HFFc6 (cell line): ENCODE measurements around the gene OLIG3. TPM values are rescaled to one million over a fixed set of nuclear protein-coding genes. Genes with fewer than 3 reads are reported as not detected.

Source experiments
- DNase-seq: peaks from one replicate; pipeline ENCODE4 v3.0.0-alpha.2; 2018
- H3K27ac Mint-ChIP-seq: 2 replicates; pipeline ENCODE4 v1.8.0; 2020; ENCODE audit warnings: mild to moderate bottlenecking, mixed read lengths
- H3K27me3 Mint-ChIP-seq: 2 replicates; pipeline ENCODE4 v1.8.0; 2021; ENCODE audit warnings: mild to moderate bottlenecking, moderate library complexity, mixed read lengths; ENCODE audit not compliant: insufficient read depth
- H3K36me3 Mint-ChIP-seq: 2 replicates; pipeline ENCODE4 v1.8.0; 2021; ENCODE audit warnings: low read depth, mixed read lengths
- H3K4me1 Mint-ChIP-seq: 2 replicates; pipeline ENCODE4 v1.8.0; 2020; ENCODE audit warnings: low read depth, mixed read lengths
- H3K4me3 Mint-ChIP-seq: 2 replicates; pipeline ENCODE4 v1.8.0; 2020; ENCODE audit warnings: mild to moderate bottlenecking, moderate library complexity, mixed read lengths
- H3K9me3 Mint-ChIP-seq: 2 replicates; pipeline ENCODE4 v1.8.0; 2020; ENCODE audit warnings: mild to moderate bottlenecking, mixed read lengths
- total RNA-seq, 6 experiments: library from RNA; stranded (reverse); fragmentation: NEBNext Ultra II Directional; extraction: Animal tissue kit (Norgen Biotek cat#: 25700); gene quantifications; 2 replicates in 1 of 6; 3 replicates in 5 of 6; pipeline ENCODE4 v1.2.3, GENCODE V29; 2021
- TF ChIP-seq, protein P1 (sequence below): fragments of 200-600 bp; sonication (generic); IDR thresholded peaks from 2 replicates; pipeline ENCODE4 v1.5.0; 2021; ENCODE audit warnings: antibody characterized with exemption, mild to moderate bottlenecking

OLIG3 gene
- total RNA-seq, 6 experiments from 2014 or later, result not detected

DNA sequence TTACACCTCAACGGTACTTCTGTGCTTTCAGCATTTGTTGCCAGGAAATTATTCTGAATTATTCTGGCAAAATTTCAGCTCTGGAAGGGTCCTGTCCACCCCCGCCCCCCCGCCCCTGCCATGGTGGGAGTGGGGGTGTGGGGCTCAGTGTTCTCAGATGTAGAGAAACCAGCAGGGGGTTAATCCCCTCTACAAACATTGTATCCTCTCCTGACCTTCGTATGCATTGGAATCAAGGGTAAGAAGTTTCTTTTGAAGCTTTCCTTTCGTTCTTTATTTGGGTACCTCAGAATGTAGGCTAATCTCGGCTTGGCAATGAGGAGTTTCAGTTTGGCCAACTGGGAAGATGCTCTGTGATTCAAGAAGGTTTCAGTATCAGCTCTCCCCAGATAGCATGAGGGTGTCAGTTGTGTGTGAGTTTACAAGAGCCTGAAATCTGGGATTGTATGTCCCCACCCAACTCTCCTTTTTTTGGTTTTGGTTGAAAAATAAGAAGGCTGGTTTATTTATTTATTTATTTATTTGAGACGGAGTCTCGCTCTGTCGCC lies 25.5 kb upstream of the OLIG3 start:
- TF ChIP-seq, protein P1, sequence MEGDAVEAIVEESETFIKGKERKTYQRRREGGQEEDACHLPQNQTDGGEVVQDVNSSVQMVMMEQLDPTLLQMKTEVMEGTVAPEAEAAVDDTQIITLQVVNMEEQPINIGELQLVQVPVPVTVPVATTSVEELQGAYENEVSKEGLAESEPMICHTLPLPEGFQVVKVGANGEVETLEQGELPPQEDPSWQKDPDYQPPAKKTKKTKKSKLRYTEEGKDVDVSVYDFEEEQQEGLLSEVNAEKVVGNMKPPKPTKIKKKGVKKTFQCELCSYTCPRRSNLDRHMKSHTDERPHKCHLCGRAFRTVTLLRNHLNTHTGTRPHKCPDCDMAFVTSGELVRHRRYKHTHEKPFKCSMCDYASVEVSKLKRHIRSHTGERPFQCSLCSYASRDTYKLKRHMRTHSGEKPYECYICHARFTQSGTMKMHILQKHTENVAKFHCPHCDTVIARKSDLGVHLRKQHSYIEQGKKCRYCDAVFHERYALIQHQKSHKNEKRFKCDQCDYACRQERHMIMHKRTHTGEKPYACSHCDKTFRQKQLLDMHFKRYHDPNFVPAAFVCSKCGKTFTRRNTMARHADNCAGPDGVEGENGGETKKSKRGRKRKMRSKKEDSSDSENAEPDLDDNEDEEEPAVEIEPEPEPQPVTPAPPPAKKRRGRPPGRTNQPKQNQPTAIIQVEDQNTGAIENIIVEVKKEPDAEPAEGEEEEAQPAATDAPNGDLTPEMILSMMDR, result no peak
- no peak overlapping the region for H3K4me3 Mint-ChIP-seq
- DNase-seq, result no peak
- peaks cover 9% of the 10 kb centered on the region; the same call in 1 of the 2 replicates for H3K27me3 Mint-ChIP-seq
- H3K4me1 Mint-ChIP-seq, result no peaks in the 10 kb centered on the region
- H3K9me3 Mint-ChIP-seq, result 0 out of 2 replicates have a peak, but pooled peaks cover 3% of the 10 kb centered on the region
- no peak overlapping the region for H3K27ac Mint-ChIP-seq
- no peaks in the 10 kb centered on the region for H3K36me3 Mint-ChIP-seq

DNA sequence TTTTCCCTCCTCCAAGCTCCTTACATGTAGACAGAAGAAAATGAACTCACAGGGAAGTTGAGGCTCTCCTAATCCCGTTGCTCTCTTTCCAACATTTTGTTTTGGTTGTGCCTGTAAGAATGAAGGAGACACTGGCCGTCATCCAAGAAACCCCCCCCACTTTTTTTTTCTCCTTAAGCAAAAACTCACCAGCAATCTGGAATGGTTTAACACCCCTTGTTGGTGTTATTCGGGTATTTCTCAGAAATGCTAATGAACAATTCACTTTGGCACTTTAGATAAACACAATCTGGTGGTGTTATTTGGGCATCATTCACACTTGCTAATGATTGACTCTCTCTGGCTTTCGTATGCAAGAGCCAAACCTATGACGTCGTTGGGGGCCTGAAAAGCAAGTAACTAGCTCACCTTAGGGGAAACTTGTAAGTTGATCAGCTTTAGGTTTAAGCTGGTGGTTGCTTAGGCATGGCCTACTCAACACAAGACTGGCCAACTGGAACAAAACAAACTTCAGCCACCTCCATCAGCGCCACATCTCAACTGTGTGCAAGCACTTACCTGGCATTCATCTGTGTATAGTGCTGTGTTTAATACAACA lies 24.3 kb upstream of the OLIG3 start:
- no peak for DNase-seq
- no peaks in the 10 kb centered on the region for H3K4me1 Mint-ChIP-seq
- H3K27me3 Mint-ChIP-seq, result peaks cover 12% of the 10 kb centered on the region; the same call in 1 of the 2 replicates
- H3K4me3 Mint-ChIP-seq, result no peak overlapping the region
- TF ChIP-seq, protein P1, result no peak
- no peak overlapping the region for H3K27ac Mint-ChIP-seq
- no peaks in the 10 kb centered on the region for H3K36me3 Mint-ChIP-seq
- no peaks in the 10 kb centered on the region for H3K9me3 Mint-ChIP-seq

DNA sequence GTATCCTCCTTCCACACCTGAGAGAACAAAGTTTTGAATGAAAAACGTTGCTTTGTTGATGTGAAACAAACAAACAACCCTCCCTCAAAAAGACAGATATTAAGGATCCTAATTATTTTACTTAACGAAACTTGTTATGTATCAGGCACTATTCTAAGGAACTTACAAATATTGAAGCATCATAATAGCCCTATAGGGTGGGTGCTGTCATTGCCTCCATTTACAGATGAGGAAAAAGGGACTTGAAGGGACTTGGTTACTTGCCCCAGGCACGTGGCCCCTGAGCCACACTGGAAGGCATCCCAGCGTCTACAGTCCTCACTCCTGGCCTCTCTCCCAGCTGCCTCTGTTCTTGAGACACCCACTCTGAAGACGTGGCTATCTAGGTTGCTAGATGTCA lies 20.2 kb upstream of the OLIG3 start:
- H3K4me3 Mint-ChIP-seq, result no peak overlapping the region
- H3K36me3 Mint-ChIP-seq, result no peaks in the 10 kb centered on the region
- peaks cover 9% of the 10 kb centered on the region; the same call in 1 of the 2 replicates for H3K27me3 Mint-ChIP-seq
- no peaks in the 10 kb centered on the region for H3K4me1 Mint-ChIP-seq
- TF ChIP-seq, protein P1, result no peak
- H3K27ac Mint-ChIP-seq, result no peak overlapping the region
- peaks cover 3% of the 10 kb centered on the region; the same call in 1 of the 2 replicates for H3K9me3 Mint-ChIP-seq
- DNase-seq, result no peak

DNA sequence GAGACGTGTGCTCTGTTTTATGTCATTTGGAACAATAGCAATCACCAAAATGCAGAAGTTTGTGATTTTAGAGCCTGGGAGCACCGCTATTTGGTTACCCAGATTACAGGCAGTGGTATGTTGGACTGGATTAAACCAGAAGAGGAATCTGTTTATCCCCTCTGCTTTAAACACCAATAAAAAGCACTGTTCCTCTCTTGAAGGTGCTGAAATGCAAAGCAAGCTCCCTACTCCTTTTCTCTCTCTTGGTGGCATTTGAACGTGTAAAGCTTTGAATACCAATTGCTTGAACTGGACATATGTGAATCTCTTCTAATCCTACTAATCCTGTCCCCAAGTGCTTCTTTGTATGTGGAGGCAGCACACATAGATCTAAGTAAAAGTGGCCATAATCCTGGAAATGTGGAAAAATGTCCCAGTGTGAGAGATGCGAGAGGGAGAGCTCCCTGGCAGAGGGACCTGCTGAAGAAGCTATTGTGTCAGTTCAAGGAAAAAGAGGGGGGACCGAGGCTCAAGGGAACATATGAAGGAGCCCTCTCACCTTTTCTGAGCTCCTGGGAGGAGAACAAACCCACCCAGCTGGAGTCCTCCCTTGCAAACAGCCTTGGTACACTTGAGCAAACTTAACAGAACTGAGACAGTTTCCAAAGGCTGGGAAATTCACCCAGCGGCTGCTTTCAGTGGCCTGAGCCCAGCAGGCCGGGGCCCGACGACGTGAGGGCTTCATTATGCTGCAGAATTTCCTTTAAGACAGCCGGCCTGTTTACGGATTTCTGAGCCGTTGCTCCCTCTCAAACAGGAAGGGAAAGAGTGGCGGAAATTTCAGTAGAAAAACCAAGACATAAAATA lies 18.8 kb upstream of the OLIG3 start:
- Mint-ChIP-seq H3K9me3 (peaks cover 3% of the 10 kb centered on the region; the same call in 1 of the 2 replicates), H3K36me3 (no peaks in the 10 kb centered on the region), H3K4me1 (no peaks in the 10 kb centered on the region), H3K27ac (no peak overlapping the region), H3K27me3 (peaks cover 9% of the 10 kb centered on the region; the same call in 1 of the 2 replicates), H3K4me3 (no peak overlapping the region)
- TF ChIP-seq, protein P1, result no peak
- no peak for DNase-seq

DNA sequence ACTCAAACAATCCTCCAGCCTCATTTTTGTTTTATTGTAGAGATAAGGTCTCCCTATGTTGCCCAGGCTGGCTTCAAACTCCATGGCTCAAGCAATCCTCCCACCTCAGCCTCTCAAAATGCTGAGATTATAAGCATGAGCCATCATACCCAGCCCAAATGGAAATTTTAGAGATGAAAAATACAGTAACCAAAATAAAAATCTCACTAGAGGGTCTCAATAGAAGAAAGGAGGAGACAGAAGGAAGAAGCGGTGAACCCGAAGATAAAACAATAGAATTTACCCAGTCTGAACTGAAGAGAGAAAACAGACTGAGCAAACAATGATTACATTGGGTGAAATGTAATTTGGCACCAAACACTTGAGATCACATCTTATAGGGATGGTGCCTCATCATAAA lies 16.7 kb upstream of the OLIG3 start:
- H3K27ac Mint-ChIP-seq, result no peak overlapping the region
- H3K9me3 Mint-ChIP-seq, result peaks cover 3% of the 10 kb centered on the region; the same call in 1 of the 2 replicates
- H3K4me3 Mint-ChIP-seq, result no peak overlapping the region
- TF ChIP-seq, protein P1, result no peak
- DNase-seq, result no peak
- H3K36me3 Mint-ChIP-seq, result no peaks in the 10 kb centered on the region
- peaks cover 3% of the 10 kb centered on the region; the same call in 1 of the 2 replicates for H3K27me3 Mint-ChIP-seq
- no peaks in the 10 kb centered on the region for H3K4me1 Mint-ChIP-seq
